H1 (cell line): ENCODE results near the gene CDC26. TPM values are rescaled to one million over a fixed set of nuclear protein-coding genes. Genes with fewer than 3 reads are reported as not detected.

Experiments used
- CTCF ChIA-PET: fragments of 300-600 bp; sonication (Branson Sonifier 250); formaldehyde crosslinking; loops from one replicate; lab custom pipeline; 2021; ENCODE audit not compliant: partially characterized antibody; lab: Charles Lee
- POLR2A ChIA-PET: fragments of 300-600 bp; sonication (Branson Sonifier 250); formaldehyde crosslinking; loops from one replicate; lab custom pipeline; 2021; ENCODE audit warnings: inconsistent platforms; ENCODE audit not compliant: partially characterized antibody; lab: Charles Lee
- DNase-seq, 2 experiments: peaks; one replicate each; pipeline versions ENCODE4 v3.0.0 to v3.0.0-alpha.2; 2010 to 2022; ENCODE audit warnings: low spot score in 2 of 2, low read depth in 1 of 2, mixed read lengths in 1 of 2
- FAIRE-seq: peaks from 2 replicates; lab custom pipeline; 2011; peaks lifted over from hg19 to GRCh38; lab: Jason Lieb, UNC
- H2AFZ ChIP-seq: 2 replicates; pipeline ENCODE4 v1.8.1; 2012; ENCODE audit warnings: low read length, inconsistent platforms
- H2AK5ac ChIP-seq: 2 replicates; pipeline ENCODE4 v1.6.1; 2013; ENCODE audit warnings: low read depth, low read length
- H2BK120ac ChIP-seq: replicated peaks from 2 replicates; pipeline ENCODE3; 2013; ENCODE audit warnings: low read depth, low read length, inconsistent platforms
- H2BK12ac ChIP-seq: 2 replicates; pipeline ENCODE4 v1.6.1; 2013; ENCODE audit warnings: low read depth, low read length
- H2BK15ac ChIP-seq: 2 replicates; pipeline ENCODE4 v1.6.1; 2013; ENCODE audit warnings: low read length
- H2BK20ac ChIP-seq: 2 replicates; pipeline ENCODE4 v1.6.1; 2013; ENCODE audit warnings: low read length
- H2BK5ac ChIP-seq: 2 replicates; pipeline ENCODE4 v1.6.1; 2013; ENCODE audit warnings: low read depth, low read length
- H3K14ac ChIP-seq: 2 replicates; pipeline ENCODE4 v1.6.1; 2013; ENCODE audit warnings: inconsistent platforms; ENCODE audit not compliant: insufficient read length
- H3K18ac ChIP-seq: 2 replicates; pipeline ENCODE4 v1.6.1; 2013; ENCODE audit warnings: low read length; ENCODE audit errors: extremely low read depth
- H3K23ac ChIP-seq: 2 replicates; pipeline ENCODE4 v1.6.1; 2013; ENCODE audit warnings: inconsistent platforms; ENCODE audit not compliant: insufficient read length
- H3K23me2 ChIP-seq: 2 replicates; pipeline ENCODE4 v1.6.1; 2013; ENCODE audit warnings: low read depth, low read length
- H3K27ac ChIP-seq: 2 replicates; pipeline ENCODE4 v1.6.1; 2011; ENCODE audit warnings: low read depth, low read length, inconsistent platforms
- H3K27me3 ChIP-seq, 4 experiments: replicated peaks in 1 of 4; 1 replicate in 1 of 4; 2 replicates in 3 of 4; pipeline versions ENCODE4 v1.6.1 to v1.8.1; 2011 to 2013; ENCODE audit warnings: low read length in 3 of 4, mild to moderate bottlenecking in 3 of 4, inconsistent platforms in 2 of 4, mixed read lengths in 2 of 4, moderate library complexity in 1 of 4; ENCODE audit not compliant: control insufficient read depth in 3 of 4, insufficient read depth in 3 of 4; ENCODE audit errors: extremely low read depth in 1 of 4
- H3K36me3 ChIP-seq, 4 experiments: 2 replicates each; pipeline versions ENCODE4 v1.6.1 to v1.8.1; 2011 to 2013; ENCODE audit warnings: mild to moderate bottlenecking in 4 of 4, low read length in 3 of 4, moderate library complexity in 2 of 4, control low read depth in 1 of 4, inconsistent platforms in 1 of 4; ENCODE audit not compliant: insufficient read depth in 4 of 4, control insufficient read depth in 2 of 4
- H3K4ac ChIP-seq: replicated peaks from 2 replicates; pipeline ENCODE3; 2013; ENCODE audit warnings: low read length, low read depth, mixed read lengths, inconsistent platforms; ENCODE audit not compliant: insufficient read length
- H3K4me1 ChIP-seq, 4 experiments: replicated peaks in 1 of 4; 1 replicate in 1 of 4; 2 replicates in 3 of 4; pipeline versions ENCODE4 v1.6.1 to v1.8.1; 2011 to 2013; ENCODE audit warnings: low read length in 3 of 4, inconsistent platforms in 2 of 4, mixed read lengths in 1 of 4; ENCODE audit not compliant: insufficient read depth in 4 of 4, control insufficient read depth in 3 of 4
- H3K4me2 ChIP-seq, 2 experiments: 2 replicates each; pipeline versions ENCODE4 v1.6.1 to v1.8.1; 2011 to 2013; ENCODE audit warnings: low read depth in 2 of 2, low read length in 2 of 2, control low read depth in 1 of 2, inconsistent platforms in 1 of 2, mild to moderate bottlenecking in 1 of 2; ENCODE audit not compliant: insufficient read depth in 1 of 2
- H3K4me3 ChIP-seq, 4 experiments: fragments of 200-600, 300-600 bp in 1 of 4; sonication (generic), shearing (Covaris generic), sonication (Bioruptor Twin) in 1 of 4; 2 replicates each; pipeline versions ENCODE4 v1.5.1 to v1.8.1; 2011 to 2016; ENCODE audit warnings: low read length in 4 of 4, low read depth in 3 of 4, control low read depth in 2 of 4, inconsistent platforms in 2 of 4, mild to moderate bottlenecking in 2 of 4, mixed read lengths in 1 of 4, moderate library complexity in 1 of 4; ENCODE audit not compliant: insufficient read depth in 2 of 4; ENCODE audit errors: extremely low read depth in 1 of 4
- H3K56ac ChIP-seq: replicated peaks from 2 replicates; pipeline ENCODE3; 2013; ENCODE audit warnings: low read depth, mild to moderate bottlenecking, mixed read lengths, low read length, inconsistent platforms; ENCODE audit not compliant: insufficient read length
- H3K79me1 ChIP-seq: 2 replicates; pipeline ENCODE4 v1.6.1; 2013; ENCODE audit warnings: low read depth, low read length, control low read depth
- H3K79me2 ChIP-seq, 2 experiments: 2 replicates each; pipeline versions ENCODE4 v1.6.1 to v1.8.1; 2012 to 2013; ENCODE audit warnings: low read length in 2 of 2, mild to moderate bottlenecking in 2 of 2, inconsistent platforms in 1 of 2; ENCODE audit not compliant: insufficient read depth in 2 of 2, control insufficient read depth in 1 of 2
- H3K9ac ChIP-seq, 4 experiments: replicated peaks in 1 of 4; 1 replicate in 1 of 4; 2 replicates in 3 of 4; pipeline versions ENCODE4 v1.6.1 to v1.8.1; 2011 to 2013; ENCODE audit warnings: low read depth in 3 of 4, low read length in 3 of 4, control low read depth in 2 of 4, mild to moderate bottlenecking in 2 of 4, moderate library complexity in 2 of 4, inconsistent platforms in 1 of 4; ENCODE audit errors: extremely low read depth in 1 of 4
- H3K9me3 ChIP-seq, 2 experiments: 2 replicates each; pipeline versions ENCODE4 v1.6.1 to v1.8.1; 2012 to 2013; ENCODE audit warnings: mild to moderate bottlenecking in 2 of 2, moderate library complexity in 2 of 2, control low read depth in 1 of 2, inconsistent platforms in 1 of 2, low read depth in 1 of 2, low read length in 1 of 2, mixed read lengths in 1 of 2; ENCODE audit not compliant: insufficient read depth in 2 of 2
- H4K20me1 ChIP-seq, 2 experiments: replicated peaks in 1 of 2; 2 replicates each; pipeline versions ENCODE3 to v1.8.1; 2011 to 2013; ENCODE audit warnings: inconsistent platforms in 2 of 2, low read length in 2 of 2, mild to moderate bottlenecking in 1 of 2; ENCODE audit not compliant: insufficient read depth in 2 of 2, control insufficient read depth in 1 of 2
- H4K5ac ChIP-seq: 2 replicates; pipeline ENCODE4 v1.6.1; 2013; ENCODE audit warnings: low read length, low read depth, mixed read lengths, inconsistent platforms; ENCODE audit not compliant: insufficient read length
- H4K8ac ChIP-seq: 2 replicates; pipeline ENCODE4 v1.8.0; 2013; ENCODE audit warnings: mild to moderate bottlenecking, moderate library complexity, low read length, inconsistent platforms; ENCODE audit not compliant: insufficient read depth; ENCODE audit errors: extremely low read depth
- H4K91ac ChIP-seq: replicated peaks from 2 replicates; pipeline ENCODE3; 2013; ENCODE audit warnings: low read length, mixed read lengths, inconsistent platforms; ENCODE audit not compliant: insufficient read length
- ASH2L ChIP-seq: fragments of 200-600, 300-600 bp; sonication (generic); IDR thresholded peaks from one replicate; pipeline ENCODE4 v1.7.1; 2017; ENCODE audit warnings: low read length
- CEBPB ChIP-seq: IDR thresholded peaks from 2 replicates; pipeline ENCODE4 v1.6.1; 2012; ENCODE audit warnings: low read depth, low read length
- GABPA ChIP-seq: IDR thresholded peaks from 2 replicates; pipeline ENCODE4 v1.6.1; 2011; ENCODE audit warnings: mild to moderate bottlenecking, low read length, moderate library complexity, borderline replicate concordance; ENCODE audit not compliant: insufficient read depth
- JUND ChIP-seq: IDR thresholded peaks from 2 replicates; pipeline ENCODE4 v1.6.1; 2011; ENCODE audit warnings: mild to moderate bottlenecking, improper control_type of control experiment, low read length
- RBBP5 ChIP-seq: IDR thresholded peaks from 2 replicates; pipeline ENCODE4 v1.7.1; 2012; ENCODE audit warnings: low read depth, mild to moderate bottlenecking, inconsistent platforms, low read length, moderate library complexity, borderline replicate concordance
- RFX5 ChIP-seq: IDR thresholded peaks from 2 replicates; pipeline ENCODE4 v1.6.1; 2011; ENCODE audit warnings: low read depth, low read length, improper control_type of control experiment, borderline replicate concordance
- SP4 ChIP-seq: IDR thresholded peaks from 2 replicates; pipeline ENCODE4 v1.6.1; 2012; ENCODE audit warnings: low read length, inconsistent platforms
- SUZ12 ChIP-seq: fragments of 200-600 bp; sonication (generic); IDR thresholded peaks from 2 replicates; pipeline ENCODE4 v1.6.1; 2012; ENCODE audit warnings: mild to moderate bottlenecking, inconsistent platforms, low read length, moderate library complexity, mixed read lengths
- TCF12 ChIP-seq: IDR thresholded peaks from 2 replicates; pipeline ENCODE4 v1.6.1; 2011; ENCODE audit warnings: low read depth, mild to moderate bottlenecking, low read length
- WGBS, 2 experiments: shearing (Covaris generic) in 1 of 2; methylation state at CpG; one replicate each; pipeline versions ENCODE4 v1.1.6 to v1.1.7; 2013 to 2015; ENCODE audit warnings: low lambda C conversion rate in 2 of 2, mixed read lengths in 2 of 2, inconsistent platforms in 1 of 2, low coverage in 1 of 2, missing lambda C conversion rate in 1 of 2; ENCODE audit not compliant: insufficient replicate concordance in 2 of 2, insufficient coverage in 1 of 2, insufficient read length in 1 of 2; ENCODE audit errors: extremely low coverage in 1 of 2, missing lambda C conversion rate in 1 of 2; 5-methylcytosine and 5-hydroxymethylcytosine counted together
- polyA plus RNA-seq, 7 experiments: library from polyadenylated mRNA; depleted of rRNA in 3 of 7; stranded (reverse) in 5 of 7; unstranded in 2 of 7; fragments of >200 nt in 5 of 7; fragments of 200-250 nt in 2 of 7; gene quantifications; 1 replicate in 5 of 7; 2 replicates in 1 of 7; 4 replicates in 1 of 7; pipeline versions ENCODE4 v1.2.1 to v1.2.3, GENCODE V29; 2011 to 2013; ENCODE audit warnings: missing spikeins in 2 of 7, mixed read lengths in 2 of 7
- total RNA-seq: library from RNA; stranded (reverse); fragmentation: NEBNext Ultra II Directional; extraction: Animal tissue kit (Norgen Biotek cat#: 25700); gene quantifications from 2 replicates; pipeline ENCODE4 v1.2.1, GENCODE V29; 2021
- TF ChIP-seq, protein P1 (sequence below): IDR thresholded peaks from 2 replicates; pipeline ENCODE4 v1.6.1; 2011; ENCODE audit warnings: low read length, improper control_type of control experiment

The CDC26 gene
- total and polyA plus RNA-seq, 2 of the 8 experiments (the other 6 are each of a cell fraction or from before 2014, with no cell fraction given): 31.5 to 41.9 TPM

DNA sequence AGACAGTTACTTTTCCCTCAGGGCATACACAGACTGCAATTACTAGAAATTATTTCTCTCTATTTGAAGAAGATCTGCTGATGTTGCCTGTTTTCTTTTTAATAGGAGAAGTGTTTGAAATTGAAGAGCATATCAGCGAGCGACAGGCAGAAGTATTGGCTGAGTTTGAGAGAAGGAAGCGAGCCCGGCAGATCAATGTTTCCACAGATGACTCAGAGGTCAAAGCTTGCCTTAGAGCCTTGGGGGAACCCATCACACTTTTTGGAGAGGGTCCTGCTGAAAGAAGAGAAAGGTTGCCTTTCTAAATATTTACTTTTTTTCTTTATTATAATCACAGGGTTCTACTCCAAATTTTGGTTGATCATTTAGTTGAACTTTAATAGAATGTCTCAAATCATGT lies 3.5 kb upstream of the CDC26 start:
- Histone ChIP-seq H2BK15ac (no peak overlapping the region), H3K27me3 (no peaks in the 10 kb centered on the region), H3K9me3 (no peaks in the 10 kb centered on the region), H2BK12ac (no peak overlapping the region), H3K36me3 (peaks cover 24 to 64% (median 55%) of the 10 kb centered on the region in 4 experiments), H3K27ac (no peak overlapping the region), H3K18ac (no peak overlapping the region), H3K4me3 (no peak overlapping the region), H4K8ac (no peak overlapping the region), H2BK120ac (no peak overlapping the region), H3K79me1 (no peaks in the 10 kb centered on the region; the same call in 1 of the 2 replicates), H2BK5ac (no peak overlapping the region), H2BK20ac (no peak overlapping the region), H3K4me2 (no peak overlapping the region), H3K4ac (no peak overlapping the region), H3K79me2 (peaks cover 0 to 18% of the 10 kb centered on the region in 2 experiments; a peak in 3 of 4 replicates), H4K5ac (no peak overlapping the region), H3K14ac (no peak overlapping the region), H3K23ac (no peak overlapping the region), H4K20me1 (peaks cover 0 to 2% of the 10 kb centered on the region in 2 experiments), H3K23me2 (peaks cover 6% of the 10 kb centered on the region), H3K4me1 (peaks cover 0 to 4% (median 0%) of the 10 kb centered on the region in 4 experiments; a peak in 1 of 7 replicates), H2AFZ (no peak overlapping the region), H4K91ac (no peak overlapping the region), H3K56ac (no peak overlapping the region), H2AK5ac (no peak overlapping the region), H3K9ac (no peak overlapping the region)
- WGBS, 2 experiments: 90% methylated on average over 4 of the region's 4 CpGs; no CpG with 5 or more reads in 1 of the 2 experiments
- ChIA-PET POLR2A (interaction anchor here (1.6 kb wide), 1 partner anchor 58 kb away, joined by 4 read pairs; no protein-coding TSS in a partner anchor), CTCF (no interaction called here)
- no peak for TF ChIP-seq RBBP5
- no peak for TF ChIP-seq CEBPB
- TF ChIP-seq, protein P1, sequence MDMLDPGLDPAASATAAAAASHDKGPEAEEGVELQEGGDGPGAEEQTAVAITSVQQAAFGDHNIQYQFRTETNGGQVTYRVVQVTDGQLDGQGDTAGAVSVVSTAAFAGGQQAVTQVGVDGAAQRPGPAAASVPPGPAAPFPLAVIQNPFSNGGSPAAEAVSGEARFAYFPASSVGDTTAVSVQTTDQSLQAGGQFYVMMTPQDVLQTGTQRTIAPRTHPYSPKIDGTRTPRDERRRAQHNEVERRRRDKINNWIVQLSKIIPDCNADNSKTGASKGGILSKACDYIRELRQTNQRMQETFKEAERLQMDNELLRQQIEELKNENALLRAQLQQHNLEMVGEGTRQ: no peak
- no peak for TF ChIP-seq TCF12
- TF ChIP-seq RFX5: no peak
- TF ChIP-seq SUZ12: no peak
- no peak for TF ChIP-seq SP4
- TF ChIP-seq ASH2L: no peak
- TF ChIP-seq GABPA: no peak
- no peak for TF ChIP-seq JUND
- FAIRE-seq (no peak), DNase-seq (no peak)
